Nucleus accumbens (tissue), 56 donors: ENCODE results near the gene LCP1.
A peak's percentile ranks its signal among the peaks of the same experiment; 100 is the strongest.

Experiments used
- DNase-seq, 56 donors: peaks; one replicate each; lab custom pipeline; 2025; lab: John Stamatoyannopoulos, UW

LCP1 gene

GRCh38 chr13:46132109-46132508 lies 49.9 kb downstream of the LCP1 start:
- DNase-seq, result no peak

- DNase-seq, result no peak
These were observed 50.3 kb downstream of the LCP1 start for GRCh38 chr13:46131705-46132104.

GRCh38 chr13:46129955-46130618 lies 51.9 kb downstream of the LCP1 start:
- no peak for DNase-seq

GRCh38 chr13:46129124-46129523 lies 52.9 kb downstream of the LCP1 start:
- no peak for DNase-seq

GRCh38 chr13:46127358-46128023 lies 54.5 kb downstream of the LCP1 start:
- DNase-seq, result no peak

- DNase-seq, result peak in 51 of 56 donors; percentile 7 to 89 (median 61)
These were observed 55.2 kb downstream of the LCP1 start for GRCh38 chr13:46126552-46127357.

GRCh38 chr13:46126056-46126455 lies 55.9 kb downstream of the LCP1 start:
- DNase-seq, result peak in 1 of 56 donors; percentile 28

GRCh38 chr13:46124967-46125933 lies 56.7 kb downstream of the LCP1 start:
- no peak for DNase-seq

GRCh38 chr13:46124531-46124966 lies 57.4 kb downstream of the LCP1 start:
- DNase-seq, result no peak

- DNase-seq, result no peak
These were observed 59.7 kb downstream of the LCP1 start for GRCh38 chr13:46122304-46122703.

- peak in 3 of 56 donors; percentile 19 to 32 (median 21) for DNase-seq
These were observed 60.3 kb downstream of the LCP1 start for GRCh38 chr13:46121597-46122163.

- no peak for DNase-seq
These were observed 60.9 kb downstream of the LCP1 start for GRCh38 chr13:46121033-46121432.

GRCh38 chr13:46119883-46120614 lies 61.9 kb downstream of the LCP1 start:
- DNase-seq, result peak in 5 of 56 donors; percentile 4 to 39 (median 9)

GRCh38 chr13:46116653-46117502 lies 65.1 kb downstream of the LCP1 start:
- no peak for DNase-seq

GRCh38 chr13:46114613-46115012 lies 67.4 kb downstream of the LCP1 start:
- DNase-seq, result no peak

GRCh38 chr13:46113596-46113995 lies 68.4 kb downstream of the LCP1 start:
- DNase-seq, result no peak

- DNase-seq, result no peak
These were observed 70.8 kb downstream of the LCP1 start for GRCh38 chr13:46111151-46111550.

- DNase-seq, result no peak
These were observed 72.5 kb downstream of the LCP1 start for GRCh38 chr13:46109451-46109850.
